Activated gamma-delta T cell (primary cell): Measurements from ENCODE around the gene DNAJC10.

Source experiments
- DNase-seq: peaks from one replicate; lab custom pipeline; 2025; lab: John Stamatoyannopoulos, UW

DNAJC10 gene

DNA sequence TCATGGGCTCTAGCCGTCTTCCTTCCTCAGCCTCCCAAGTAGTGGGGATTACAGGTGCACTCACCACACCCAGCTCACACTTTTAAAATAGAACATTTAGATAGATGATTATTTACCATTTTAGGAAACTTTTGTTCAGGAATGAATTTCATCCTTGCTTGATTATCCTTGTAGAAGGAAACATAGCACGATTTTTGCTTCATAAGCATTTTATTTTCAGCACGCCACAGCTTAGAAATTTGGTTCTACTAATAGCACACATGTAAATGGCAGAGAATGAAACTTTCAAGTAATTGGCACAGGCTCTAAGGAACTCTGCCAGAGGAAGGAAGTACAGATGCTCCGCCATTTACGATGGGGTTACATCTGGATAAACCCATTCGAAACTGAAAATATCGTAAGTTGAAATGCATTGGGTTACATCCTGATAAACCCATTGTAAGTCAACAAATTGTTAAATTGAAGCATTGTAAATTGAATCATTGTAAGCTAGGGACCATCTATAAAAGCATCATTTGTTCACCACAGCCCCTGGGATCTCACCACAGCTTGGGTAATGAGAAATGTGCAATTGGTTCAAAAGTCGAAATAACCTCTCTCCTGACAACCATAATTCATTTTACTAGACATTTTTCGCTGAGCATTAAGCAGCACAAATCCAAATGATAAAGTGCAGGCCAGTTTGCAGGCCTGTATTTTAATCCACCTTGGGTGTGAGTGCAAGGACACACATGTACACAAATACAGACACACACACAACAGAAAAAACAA, 117.2 kb downstream of the DNAJC10 start:
- DNase-seq: no peak

DNA sequence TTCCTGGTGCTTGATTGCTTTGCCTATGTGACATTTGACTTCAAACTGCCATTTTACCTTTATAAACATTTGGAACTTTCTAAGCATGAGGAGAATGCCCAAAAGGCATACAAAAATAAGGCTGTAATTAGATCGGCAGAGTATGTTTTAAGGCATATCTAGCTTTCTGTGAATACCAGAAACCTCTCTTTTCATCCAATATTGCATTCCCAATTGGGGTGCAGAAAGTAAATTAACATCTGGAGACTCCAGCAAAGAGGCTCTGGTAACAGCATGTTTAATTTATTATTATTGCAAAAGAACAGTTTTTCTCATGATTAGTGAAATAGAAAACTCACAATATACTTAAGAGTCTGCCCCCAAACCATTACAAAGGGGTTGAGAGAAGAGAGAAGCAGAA, 118.2 kb downstream of the DNAJC10 start:
- DNase-seq: no peak

DNA sequence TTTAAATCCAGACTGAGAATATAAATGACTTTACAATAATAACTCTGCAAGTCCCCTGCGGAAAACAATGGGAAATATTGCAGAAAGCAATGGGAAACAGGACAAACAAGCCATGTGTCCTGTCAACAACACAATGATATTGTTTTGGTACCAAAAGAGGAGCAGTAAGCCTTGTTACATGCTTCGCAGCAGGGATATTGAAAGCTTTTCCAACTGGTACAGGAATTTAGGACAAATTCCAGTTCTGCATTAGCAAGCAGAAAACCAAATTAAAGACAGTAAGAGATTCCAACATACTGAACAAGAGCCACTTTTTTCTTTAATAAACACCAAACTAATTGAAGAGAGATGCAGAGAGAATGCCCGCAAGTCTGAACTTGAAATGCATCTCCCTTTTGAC, 120.4 kb downstream of the DNAJC10 start:
- no peak for DNase-seq
